ENCODE measurements around the gene FFAR2.

DNA sequence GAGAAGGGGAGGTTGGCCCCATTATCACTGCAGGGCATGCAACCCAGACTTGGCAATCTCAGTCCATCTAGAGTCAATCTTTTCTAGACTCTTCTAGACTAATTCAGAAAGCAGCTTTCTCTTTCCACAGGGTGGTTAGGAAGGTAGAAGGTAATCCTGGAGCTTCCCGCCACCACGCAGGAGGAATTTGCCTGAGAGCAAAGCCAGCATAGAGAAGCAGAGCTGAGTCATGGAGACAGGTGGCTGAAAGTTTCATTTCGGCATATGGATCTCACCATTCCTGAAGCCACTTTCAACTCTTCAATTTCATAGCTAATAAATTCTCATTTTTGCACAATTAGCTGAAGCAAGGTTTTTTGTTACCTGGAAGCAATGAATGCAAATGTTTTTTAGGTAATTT, 29.0 kb upstream of the FFAR2 start:
- TF ChIP-seq POLR2A (IDR thresholded peaks at IDR 0.05): no peak
- TF ChIP-seq, protein P1, sequence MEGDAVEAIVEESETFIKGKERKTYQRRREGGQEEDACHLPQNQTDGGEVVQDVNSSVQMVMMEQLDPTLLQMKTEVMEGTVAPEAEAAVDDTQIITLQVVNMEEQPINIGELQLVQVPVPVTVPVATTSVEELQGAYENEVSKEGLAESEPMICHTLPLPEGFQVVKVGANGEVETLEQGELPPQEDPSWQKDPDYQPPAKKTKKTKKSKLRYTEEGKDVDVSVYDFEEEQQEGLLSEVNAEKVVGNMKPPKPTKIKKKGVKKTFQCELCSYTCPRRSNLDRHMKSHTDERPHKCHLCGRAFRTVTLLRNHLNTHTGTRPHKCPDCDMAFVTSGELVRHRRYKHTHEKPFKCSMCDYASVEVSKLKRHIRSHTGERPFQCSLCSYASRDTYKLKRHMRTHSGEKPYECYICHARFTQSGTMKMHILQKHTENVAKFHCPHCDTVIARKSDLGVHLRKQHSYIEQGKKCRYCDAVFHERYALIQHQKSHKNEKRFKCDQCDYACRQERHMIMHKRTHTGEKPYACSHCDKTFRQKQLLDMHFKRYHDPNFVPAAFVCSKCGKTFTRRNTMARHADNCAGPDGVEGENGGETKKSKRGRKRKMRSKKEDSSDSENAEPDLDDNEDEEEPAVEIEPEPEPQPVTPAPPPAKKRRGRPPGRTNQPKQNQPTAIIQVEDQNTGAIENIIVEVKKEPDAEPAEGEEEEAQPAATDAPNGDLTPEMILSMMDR (IDR thresholded peaks at IDR 0.05): no peak
